Body of pancreas (tissue), 4 donors: Measurements from ENCODE around the gene HOXD12. TPM values are rescaled to one million over a fixed set of nuclear protein-coding genes. Genes with fewer than 3 reads are reported as not detected.

ENCODE experiments used
- ATAC-seq: fragments of 150-250 bp; one replicate; pipeline ENCODE4 v1.9.1; 2016
- DNase-seq, 4 donors: peaks; one replicate each; pipeline ENCODE4 v3.0.0-alpha.2; 2019
- H3K27ac ChIP-seq, 4 donors: fragments of 200-600 bp; sonication (generic); 1 replicate in 3 of 4; 2 replicates in 1 of 4; pipeline versions ENCODE4 v1.5.1 to v1.6.1; 2016 to 2019; ENCODE audit warnings: mild to moderate bottlenecking in 1 of 4, mixed read lengths in 1 of 4, moderate library complexity in 1 of 4
- H3K27me3 ChIP-seq, 2 donors: fragments of 200-600 bp; sonication (generic); one replicate each; pipeline ENCODE4 v1.6.0; 2016; ENCODE audit warnings: mild to moderate bottlenecking in 1 of 2
- H3K36me3 ChIP-seq, 2 donors: fragments of 200-600 bp; sonication (generic); replicated peaks in 1 of 2; 2 replicates each; pipeline ENCODE4 v1.5.1; 2016; ENCODE audit warnings: low read depth in 2 of 2; ENCODE audit not compliant: insufficient read depth in 1 of 2
- H3K4me1 ChIP-seq: fragments of 200-600 bp; sonication (generic); one replicate; pipeline ENCODE4 v1.6.0; 2016
- H3K4me3 ChIP-seq, 2 donors: fragments of 200-600 bp; sonication (generic); 1 replicate in 1 of 2; 2 replicates in 1 of 2; pipeline ENCODE4 v1.5.1; 2016 to 2019
- H3K9me3 ChIP-seq, 3 donors: fragments of 200-600 bp; sonication (generic); 1 replicate in 2 of 3; 2 replicates in 1 of 3; pipeline ENCODE4 v1.5.1; 2016
- POLR2A ChIP-seq, 3 donors: fragments of 450-650 bp; IDR thresholded peaks; one replicate each; pipeline ENCODE4 v1.6.1; 2016; ENCODE audit warnings: antibody characterized with exemption in 3 of 3, mild to moderate bottlenecking in 2 of 3
- WGBS, 2 donors: methylation state at CpG; one replicate each; pipeline ENCODE4 v1.1.5; 2017; 5-methylcytosine and 5-hydroxymethylcytosine counted together
- intact Hi-C: fragments of 100-400 bp; cut with DNase I; formaldehyde crosslinking; loops from one replicate; pipeline ENCODE4 v1.15.1; 2023
- total RNA-seq, 2 donors: library from RNA; depleted of rRNA; stranded (reverse); fragments of >200 nt; gene quantifications; one replicate each; pipeline ENCODE4 v1.1.0, GENCODE V29; 2016
- TF ChIP-seq, protein P1 (sequence below), 7 experiments: fragments of 450-650 bp in 4 of 7; fragments of 200-600 bp in 3 of 7; sonication (generic) in 3 of 7; IDR thresholded peaks; one replicate each; pipeline ENCODE4 v1.5.1; 2016 to 2019; ENCODE audit warnings: antibody characterized with exemption in 7 of 7

HOXD12 gene
- total RNA-seq, 2 donors from 2014 or later: not detected

DNA sequence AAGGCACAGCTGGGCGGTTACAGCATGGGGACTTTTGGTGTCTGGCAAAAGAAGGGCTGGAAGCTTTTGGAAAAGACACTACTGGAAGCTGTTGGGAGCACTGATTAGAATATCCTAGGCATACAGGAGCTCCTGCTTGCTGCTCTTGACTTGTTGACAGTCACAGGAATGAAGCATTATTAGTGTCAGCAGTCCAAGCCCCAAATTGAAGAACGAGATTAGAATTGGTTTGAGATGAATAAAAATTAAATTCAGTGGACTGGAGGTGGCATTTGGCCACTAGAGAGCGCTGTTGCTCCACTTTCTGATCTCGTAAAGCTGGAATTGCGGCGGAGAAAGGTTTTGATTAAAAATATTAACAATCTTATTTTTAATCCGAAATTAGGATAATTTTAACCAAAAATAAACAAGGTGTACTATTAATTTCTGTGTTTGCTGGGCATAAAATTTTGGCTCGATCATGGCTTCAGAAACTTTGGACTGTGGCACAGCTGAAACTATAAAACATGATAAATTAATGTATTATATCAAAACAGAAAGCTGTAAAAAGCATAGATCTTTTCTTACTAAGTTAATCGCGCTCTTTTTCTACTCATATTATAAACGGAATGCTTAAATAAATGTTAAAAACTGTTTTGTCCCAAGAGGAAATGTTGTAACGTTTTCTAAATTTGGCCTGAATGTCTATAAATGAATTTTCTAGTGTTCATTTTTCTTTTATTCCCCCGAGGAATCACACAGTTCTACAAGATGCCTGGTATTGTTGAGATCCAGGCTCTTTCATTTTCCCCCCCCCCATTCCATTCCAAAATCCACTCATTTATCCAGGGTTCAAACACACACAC lies 27.6 kb downstream of the HOXD12 start:
- Histone ChIP-seq H3K27ac (no peak overlapping the region), H3K27me3 (peaks cover 0 to 62% of the 10 kb centered on the region in 2 donors), H3K4me1 (peaks cover 23% of the 10 kb centered on the region), H3K9me3 (no peaks in the 10 kb centered on the region), H3K36me3 (no peaks in the 10 kb centered on the region), H3K4me3 (no peak overlapping the region)
- intact Hi-C loops: loop anchor here (5.0 to 10.0 kb wide), 2 partner anchors 515 to 688 kb away; no protein-coding TSS in a partner anchor
- TF ChIP-seq POLR2A (IDR thresholded peaks at IDR 0.05): no peak
- TF ChIP-seq, protein P1, sequence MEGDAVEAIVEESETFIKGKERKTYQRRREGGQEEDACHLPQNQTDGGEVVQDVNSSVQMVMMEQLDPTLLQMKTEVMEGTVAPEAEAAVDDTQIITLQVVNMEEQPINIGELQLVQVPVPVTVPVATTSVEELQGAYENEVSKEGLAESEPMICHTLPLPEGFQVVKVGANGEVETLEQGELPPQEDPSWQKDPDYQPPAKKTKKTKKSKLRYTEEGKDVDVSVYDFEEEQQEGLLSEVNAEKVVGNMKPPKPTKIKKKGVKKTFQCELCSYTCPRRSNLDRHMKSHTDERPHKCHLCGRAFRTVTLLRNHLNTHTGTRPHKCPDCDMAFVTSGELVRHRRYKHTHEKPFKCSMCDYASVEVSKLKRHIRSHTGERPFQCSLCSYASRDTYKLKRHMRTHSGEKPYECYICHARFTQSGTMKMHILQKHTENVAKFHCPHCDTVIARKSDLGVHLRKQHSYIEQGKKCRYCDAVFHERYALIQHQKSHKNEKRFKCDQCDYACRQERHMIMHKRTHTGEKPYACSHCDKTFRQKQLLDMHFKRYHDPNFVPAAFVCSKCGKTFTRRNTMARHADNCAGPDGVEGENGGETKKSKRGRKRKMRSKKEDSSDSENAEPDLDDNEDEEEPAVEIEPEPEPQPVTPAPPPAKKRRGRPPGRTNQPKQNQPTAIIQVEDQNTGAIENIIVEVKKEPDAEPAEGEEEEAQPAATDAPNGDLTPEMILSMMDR (IDR thresholded peaks at IDR 0.05): peak; percentile 54 to 99 (median 87)
- WGBS, 2 donors: 1 to 3% methylated on average over 13 of the region's 13 CpGs
- no peak for ATAC-seq
- peak; percentile 70 to 80 (median 74) for DNase-seq

- WGBS, 2 donors: 13 to 14% methylated on average over 4 of the region's 4 CpGs
- Histone ChIP-seq H3K27me3 (peaks cover 0 to 62% of the 10 kb centered on the region in 2 donors), H3K4me3 (no peak overlapping the region), H3K27ac (no peak overlapping the region), H3K9me3 (no peaks in the 10 kb centered on the region), H3K36me3 (no peaks in the 10 kb centered on the region), H3K4me1 (peaks cover 17% of the 10 kb centered on the region)
- intact Hi-C loops: loop anchor here (5.0 to 10.0 kb wide), 2 partner anchors 515 to 687 kb away; no protein-coding TSS in a partner anchor
- no peak for TF ChIP-seq POLR2A (IDR thresholded peaks at IDR 0.05)
- TF ChIP-seq, protein P1 (IDR thresholded peaks at IDR 0.05): no peak
- ATAC-seq (no peak), DNase-seq (no peak)
Measured at GRCh38 chr2:176127774-176128072, 28.1 kb downstream of the HOXD12 start.

- DNase-seq: no peak
- Histone ChIP-seq H3K27me3 (peaks cover 0 to 62% of the 10 kb centered on the region in 2 donors), H3K9me3 (no peaks in the 10 kb centered on the region), H3K36me3 (no peaks in the 10 kb centered on the region), H3K27ac (no peak overlapping the region), H3K4me1 (peaks cover 10% of the 10 kb centered on the region), H3K4me3 (no peak overlapping the region)
- TF ChIP-seq, protein P1 (IDR thresholded peaks at IDR 0.05): no peak
- no peak for TF ChIP-seq POLR2A (IDR thresholded peaks at IDR 0.05)
- intact Hi-C loops: loop anchor here (5.0 to 10.0 kb wide), 2 partner anchors 514 to 686 kb away; no protein-coding TSS in a partner anchor
- 8 to 12% methylated on average over 45 to 49 of the region's 49 CpGs for WGBS, 2 donors
- ATAC-seq: no peak
Measured at GRCh38 chr2:176128172-176128981, 28.8 kb downstream of the HOXD12 start.

DNA sequence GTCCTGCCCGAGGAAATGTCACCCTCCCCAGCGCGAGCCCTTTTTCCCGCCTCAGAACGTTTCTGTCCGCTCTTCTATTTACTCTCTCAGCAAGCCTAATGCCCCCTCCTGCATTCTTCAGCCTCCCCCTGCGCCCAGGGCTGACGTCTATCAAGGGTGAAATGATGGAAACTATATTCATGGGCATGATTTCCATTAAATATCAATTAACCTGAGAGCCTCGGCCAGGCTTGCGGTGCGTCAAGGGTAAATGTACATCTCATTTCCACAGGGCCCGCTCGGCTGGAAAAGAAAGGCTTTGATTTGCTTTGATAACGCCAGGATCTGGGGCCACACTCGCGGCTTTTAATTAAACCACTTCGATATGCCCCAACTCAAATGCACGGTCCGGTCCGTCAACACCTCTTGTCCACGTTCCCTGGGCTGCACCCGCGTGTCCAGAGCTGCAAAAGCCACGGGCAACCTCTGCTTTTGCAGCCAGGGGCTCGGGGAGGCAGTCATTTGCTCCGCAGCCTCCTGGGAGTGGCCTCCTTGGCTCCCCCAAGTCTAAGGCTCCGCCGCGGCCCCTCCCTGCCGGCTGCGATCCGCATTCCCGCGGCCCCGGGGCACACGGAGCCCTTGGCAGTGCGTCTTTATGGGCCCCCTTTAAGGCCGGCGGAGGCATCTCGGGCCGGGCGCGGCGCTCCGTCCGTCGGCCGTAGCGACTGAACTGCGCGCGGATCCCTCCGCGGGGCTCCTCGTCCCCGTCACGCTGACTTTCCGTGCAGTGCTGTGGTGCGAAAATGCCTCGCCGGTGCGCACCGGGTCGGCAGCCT lies 29.6 kb downstream of the HOXD12 start, which contains the start of gene HOXD8:
HOXD8 (plus strand) TSS at position 724 of the 815 bp plus-strand sequence. CDS start 662 bp downstream, outside the sequence.
- 3 to 17% methylated on average over 21 to 62 of the region's 64 CpGs for WGBS, 2 donors
- no peak for DNase-seq
- peaks cover 10% of the 10 kb centered on the region for H3K4me1 ChIP-seq

More for the DNA sequence above, 29.6 kb downstream of the HOXD12 start, which contains the start of gene HOXD8:
- peak; percentile 44 for ATAC-seq
- intact Hi-C loops: loop anchor here (5.0 to 10.0 kb wide), 2 partner anchors 513 to 686 kb away; no protein-coding TSS in a partner anchor
- no peaks in the 10 kb centered on the region for H3K36me3 ChIP-seq
- peaks cover 0 to 69% of the 10 kb centered on the region in 2 donors for H3K27me3 ChIP-seq
- H3K27ac ChIP-seq: peak within 1 kb of the TSS in 1 of 4 donors; percentile 55
- TF ChIP-seq POLR2A (IDR thresholded peaks at IDR 0.05): no peak
- TF ChIP-seq, protein P1 (IDR thresholded peaks at IDR 0.05): no peak
- H3K4me3 ChIP-seq: no peak within 1 kb of the TSS
- H3K9me3 ChIP-seq: no peaks in the 10 kb centered on the region
